Transverse colon (tissue), 4 donors: Measurements from ENCODE around the gene WDFY3. TPM values are rescaled to one million over a fixed set of nuclear protein-coding genes. Genes with fewer than 3 reads are reported as not detected.
A peak's percentile ranks its signal among the peaks of the same experiment; 100 is the strongest.

Source experiments
- DNase-seq: peaks from one replicate; pipeline ENCODE4 v3.0.0-alpha.2; 2019
- H3K27ac ChIP-seq, 4 donors: fragments of 200-600 bp; sonication (generic); 2 replicates each; pipeline ENCODE4 v1.5.1; 2016 to 2018; ENCODE audit warnings: inconsistent platforms in 4 of 4
- H3K27me3 ChIP-seq: fragments of 200-600 bp; sonication (generic); 2 replicates; pipeline ENCODE4 v1.5.1; 2017; ENCODE audit warnings: inconsistent platforms
- H3K36me3 ChIP-seq, 4 donors: fragments of 200-600 bp; sonication (generic); 2 replicates each; pipeline ENCODE4 v1.5.1; 2017 to 2019; ENCODE audit warnings: inconsistent platforms in 4 of 4
- H3K4me1 ChIP-seq, 4 donors: fragments of 200-600 bp; sonication (generic); 2 replicates each; pipeline ENCODE4 v1.5.1; 2017 to 2020; ENCODE audit warnings: inconsistent platforms in 4 of 4
- H3K4me3 ChIP-seq, 4 donors: fragments of 200-600 bp; sonication (generic); 1 replicate in 1 of 4; 2 replicates in 3 of 4; pipeline versions ENCODE4 v1.5.1 to v1.6.1; 2017 to 2019; ENCODE audit warnings: inconsistent platforms in 4 of 4
- H3K9me3 ChIP-seq, 2 donors: fragments of 200-600 bp; sonication (generic); 2 replicates each; pipeline ENCODE4 v1.5.1; 2017 to 2019; ENCODE audit warnings: inconsistent platforms in 2 of 2
- EP300 ChIP-seq: sonication (generic); formaldehyde crosslinking; IDR thresholded peaks from one replicate; pipeline ENCODE4 v1.6.1; 2017; ENCODE audit warnings: antibody characterized with exemption, low read depth
- POLR2A ChIP-seq: fragments of 450-650 bp; IDR thresholded peaks from one replicate; pipeline ENCODE4 v1.6.1; 2016; ENCODE audit warnings: antibody characterized with exemption, mild to moderate bottlenecking, moderate library complexity
- POLR2AphosphoS5 ChIP-seq, 3 donors: sonication (generic); formaldehyde crosslinking; IDR thresholded peaks; one replicate each; pipeline ENCODE4 v1.6.1; 2016; ENCODE audit warnings: antibody characterized with exemption in 3 of 3
- WGBS, 2 donors: methylation state at CpG; one replicate each; pipeline ENCODE4 v1.1.5; 2018; ENCODE audit warnings: low coverage in 1 of 2; 5-methylcytosine and 5-hydroxymethylcytosine counted together
- in situ Hi-C, 4 donors: fragments of 200-750 bp; cut with MboI; loops; one replicate each; pipeline versions ENCODE4 v1.15.0 to v1.15.1; 2017; ENCODE audit warnings: low sequenced_read_pairs in 3 of 4, low pct_ligation_motif_present in 1 of 4, low pct_unique_long_range_greater_than_20kb in 1 of 4
- intact Hi-C: fragments of 100-400 bp; cut with DNase I; formaldehyde crosslinking; loops from one replicate; pipeline ENCODE4 v1.15.1; 2023; ENCODE audit warnings: low total_unique reads
- total RNA-seq, 4 donors: library from RNA; depleted of rRNA; stranded (reverse); fragments of >200 nt; gene quantifications; one replicate each; pipeline ENCODE4 v1.1.0, GENCODE V29; 2016
- TF ChIP-seq, protein P1 (sequence below), 5 experiments: fragments of 200-600 bp in 3 of 5; fragments of 450-650 bp in 2 of 5; sonication (generic) in 3 of 5; IDR thresholded peaks; 1 replicate in 2 of 5; 2 replicates in 3 of 5; pipeline ENCODE4 v1.5.1; 2016 to 2017; ENCODE audit warnings: antibody characterized with exemption in 5 of 5, inconsistent platforms in 3 of 5, mild to moderate bottlenecking in 2 of 5, moderate library complexity in 1 of 5

Gene WDFY3
- total RNA-seq, 4 donors from 2014 or later: 58.8 to 449 (median 69.2) TPM

DNA sequence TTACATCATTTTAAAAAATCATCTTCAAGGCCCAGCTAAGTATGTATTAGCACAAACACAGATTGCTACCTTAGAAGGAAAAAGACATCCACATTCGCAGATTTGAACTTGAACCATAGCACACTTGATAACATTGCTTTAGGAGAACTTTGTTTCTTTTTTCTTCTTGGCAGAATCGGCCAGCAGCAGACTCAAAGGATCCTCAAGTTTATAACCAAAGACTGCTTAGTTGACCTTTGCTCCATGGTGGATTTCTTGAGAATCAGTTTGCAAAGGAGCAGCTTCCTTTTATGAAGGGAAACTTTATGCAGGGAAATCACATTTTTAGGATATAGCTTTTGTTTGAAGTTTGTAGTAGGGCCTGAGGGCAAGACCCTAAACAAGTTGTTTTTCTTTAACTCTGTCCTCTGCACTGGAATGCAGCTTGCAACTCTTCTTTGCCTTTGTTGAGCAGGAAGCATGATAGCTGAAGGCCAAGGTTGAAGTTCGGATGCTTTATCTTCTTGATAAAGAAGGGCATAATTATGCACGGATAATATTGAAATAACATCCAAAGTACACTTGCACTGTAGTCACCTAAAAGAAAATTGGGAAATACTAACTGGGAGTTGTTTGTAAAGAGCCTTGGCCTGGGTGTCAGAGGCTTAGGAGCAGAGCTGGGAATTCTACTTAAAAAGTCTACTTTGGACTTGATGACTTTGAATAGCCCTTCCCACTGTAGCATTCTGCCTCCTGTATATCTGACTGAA lies 305.1 kb downstream of the WDFY3 start:
- H3K4me3 ChIP-seq: no peak overlapping the region
- TF ChIP-seq POLR2AphosphoS5 (IDR thresholded peaks at IDR 0.05) (no peak), POLR2A (no peak), EP300 (no peak)
- TF ChIP-seq, protein P1, sequence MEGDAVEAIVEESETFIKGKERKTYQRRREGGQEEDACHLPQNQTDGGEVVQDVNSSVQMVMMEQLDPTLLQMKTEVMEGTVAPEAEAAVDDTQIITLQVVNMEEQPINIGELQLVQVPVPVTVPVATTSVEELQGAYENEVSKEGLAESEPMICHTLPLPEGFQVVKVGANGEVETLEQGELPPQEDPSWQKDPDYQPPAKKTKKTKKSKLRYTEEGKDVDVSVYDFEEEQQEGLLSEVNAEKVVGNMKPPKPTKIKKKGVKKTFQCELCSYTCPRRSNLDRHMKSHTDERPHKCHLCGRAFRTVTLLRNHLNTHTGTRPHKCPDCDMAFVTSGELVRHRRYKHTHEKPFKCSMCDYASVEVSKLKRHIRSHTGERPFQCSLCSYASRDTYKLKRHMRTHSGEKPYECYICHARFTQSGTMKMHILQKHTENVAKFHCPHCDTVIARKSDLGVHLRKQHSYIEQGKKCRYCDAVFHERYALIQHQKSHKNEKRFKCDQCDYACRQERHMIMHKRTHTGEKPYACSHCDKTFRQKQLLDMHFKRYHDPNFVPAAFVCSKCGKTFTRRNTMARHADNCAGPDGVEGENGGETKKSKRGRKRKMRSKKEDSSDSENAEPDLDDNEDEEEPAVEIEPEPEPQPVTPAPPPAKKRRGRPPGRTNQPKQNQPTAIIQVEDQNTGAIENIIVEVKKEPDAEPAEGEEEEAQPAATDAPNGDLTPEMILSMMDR (IDR thresholded peaks at IDR 0.05): no peak
- H3K9me3 ChIP-seq: no peaks in the 10 kb centered on the region
- no peaks in the 10 kb centered on the region for H3K36me3 ChIP-seq
- H3K27me3 ChIP-seq: no peaks in the 10 kb centered on the region
- WGBS, 2 donors: 45 to 49% methylated on average over 4 of the region's 4 CpGs
- peaks cover 0 to 22% (median 7%) of the 10 kb centered on the region in 4 donors for H3K4me1 ChIP-seq
- in situ Hi-C loops: no loop called here
- intact Hi-C loops: no loop called here
- peak overlapping the region in 1 of 4 donors; percentile 13 for H3K27ac ChIP-seq
- DNase-seq: no peak

DNA sequence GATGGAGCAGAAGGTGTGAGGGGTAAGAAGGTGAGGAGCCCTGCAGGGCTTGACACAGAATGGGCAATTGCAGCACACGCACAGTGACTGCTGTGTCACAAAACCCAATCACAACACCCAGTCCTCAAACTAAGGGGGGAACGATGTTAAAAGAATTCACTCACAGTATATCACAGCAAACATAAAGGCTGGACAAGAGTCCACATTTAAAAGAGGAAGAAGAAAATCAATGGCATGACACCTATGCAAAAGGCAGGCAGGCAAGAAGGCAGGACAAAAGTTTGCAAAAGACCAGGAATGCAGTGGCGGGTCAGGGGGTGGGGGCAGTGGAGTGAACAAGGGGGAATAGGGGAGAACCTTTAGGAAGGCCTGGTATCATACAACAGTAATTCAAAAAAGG lies 305.9 kb downstream of the WDFY3 start:
- no peaks in the 10 kb centered on the region for H3K27me3 ChIP-seq
- H3K4me1 ChIP-seq: peaks cover 0 to 22% (median 7%) of the 10 kb centered on the region in 4 donors
- H3K27ac ChIP-seq: no peak overlapping the region
- DNase-seq: no peak
- intact Hi-C loops (no loop called here), in situ Hi-C loops (no loop called here)
- H3K36me3 ChIP-seq: no peaks in the 10 kb centered on the region
- H3K4me3 ChIP-seq: no peak overlapping the region
- TF ChIP-seq, protein P1 (IDR thresholded peaks at IDR 0.05): no peak
- TF ChIP-seq POLR2AphosphoS5 (IDR thresholded peaks at IDR 0.05) (no peak), EP300 (no peak), POLR2A (no peak)
- 87 to 89% methylated on average over 3 of the region's 3 CpGs for WGBS, 2 donors
- H3K9me3 ChIP-seq: no peaks in the 10 kb centered on the region

- Histone ChIP-seq H3K27ac (no peak overlapping the region), H3K27me3 (no peaks in the 10 kb centered on the region), H3K36me3 (no peaks in the 10 kb centered on the region), H3K4me3 (no peak overlapping the region), H3K9me3 (no peaks in the 10 kb centered on the region), H3K4me1 (peaks cover 6 to 23% (median 11%) of the 10 kb centered on the region in 4 donors)
- in situ Hi-C loops (no loop called here), intact Hi-C loops (no loop called here)
- WGBS, 2 donors: 88 to 94% methylated on average over 4 of the region's 4 CpGs
- TF ChIP-seq POLR2AphosphoS5 (IDR thresholded peaks at IDR 0.05) (no peak), EP300 (no peak), POLR2A (no peak)
- TF ChIP-seq, protein P1 (IDR thresholded peaks at IDR 0.05): no peak
- DNase-seq: no peak
Observed at GRCh38 chr4:84652478-84652877, 314.0 kb downstream of the WDFY3 start.

DNA sequence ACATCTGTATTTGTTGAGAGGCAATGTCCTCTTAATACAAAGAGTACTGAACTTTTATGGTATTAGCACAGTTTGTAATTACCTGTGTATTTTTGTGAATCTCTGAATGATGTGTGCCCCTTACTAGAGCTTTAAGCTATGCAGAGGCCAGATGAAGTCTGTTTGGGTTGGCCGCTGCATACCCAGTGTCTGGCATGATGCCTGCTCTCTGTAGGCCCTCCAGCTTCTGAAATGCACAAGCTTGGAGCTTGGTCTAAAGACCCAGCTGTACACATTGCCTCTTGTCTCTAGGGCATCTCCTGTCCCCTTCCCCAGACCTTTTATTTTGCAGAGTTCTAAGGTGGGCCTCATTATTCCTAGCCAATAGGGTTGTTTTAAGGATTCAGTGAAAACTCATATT lies 315.0 kb downstream of the WDFY3 start:
- H3K9me3 ChIP-seq: no peaks in the 10 kb centered on the region
- WGBS, 2 donors: 100% methylated on average over 1 of the region's 1 CpG; no CpG with 5 or more reads in 1 of the 2 donors
- TF ChIP-seq EP300 (no peak), POLR2A (no peak), POLR2AphosphoS5 (IDR thresholded peaks at IDR 0.05) (no peak)
- TF ChIP-seq, protein P1 (IDR thresholded peaks at IDR 0.05): no peak
- no peak overlapping the region for H3K4me3 ChIP-seq
- no peaks in the 10 kb centered on the region for H3K36me3 ChIP-seq
- H3K27me3 ChIP-seq: no peaks in the 10 kb centered on the region
- intact Hi-C loops: no loop called here
- in situ Hi-C loops: no loop called here
- no peak for DNase-seq
- peaks cover 6 to 27% (median 12%) of the 10 kb centered on the region in 4 donors for H3K4me1 ChIP-seq
- no peak overlapping the region for H3K27ac ChIP-seq
